Natural killer cell (primary cell): ENCODE results near the gene IVL. TPM values are rescaled to one million over a fixed set of nuclear protein-coding genes. Genes with fewer than 3 reads are reported as not detected.

Experiments
- ATAC-seq, 3 donors: fragments of 150-1000 bp in 2 of 3; fragments of 200-7000 bp in 1 of 3; cut with Tn5 transposase; 1 replicate in 1 of 3; 2 replicates in 2 of 3; pipeline ENCODE4 v1.10.0; 2021; ENCODE audit warnings: mild to moderate bottlenecking in 2 of 3, moderate library complexity in 2 of 3
- DNase-seq, 2 donors: peaks; one replicate each; pipeline versions ENCODE4 v3.0.0 to v3.0.0-alpha.2; 2013 to 2021; ENCODE audit warnings: mixed read lengths in 1 of 2
- H3K27ac ChIP-seq: one replicate; pipeline ENCODE4 v1.5.1; 2013; ENCODE audit warnings: mild to moderate bottlenecking, low read length
- H3K27me3 ChIP-seq: one replicate; pipeline ENCODE4 v1.6.1; 2013; ENCODE audit warnings: low read length; ENCODE audit not compliant: control insufficient read depth, insufficient read depth
- H3K36me3 ChIP-seq: one replicate; pipeline ENCODE4 v1.6.1; 2013; ENCODE audit warnings: low read length; ENCODE audit not compliant: control insufficient read depth, insufficient read depth
- H3K4me1 ChIP-seq: one replicate; pipeline ENCODE4 v1.6.1; 2013; ENCODE audit warnings: low read length; ENCODE audit not compliant: control insufficient read depth, insufficient read depth
- H3K4me3 ChIP-seq: one replicate; pipeline ENCODE4 v1.5.1; 2013; ENCODE audit warnings: low read length
- H3K9me3 ChIP-seq: one replicate; pipeline ENCODE4 v1.6.1; 2013; ENCODE audit warnings: low read length; ENCODE audit not compliant: control insufficient read depth, insufficient read depth
- H3K27ac Mint-ChIP-seq, 2 donors: one replicate each; pipeline ENCODE4 v1.8.0; 2022; ENCODE audit warnings: mild to moderate bottlenecking in 2 of 2, mixed read lengths in 2 of 2, moderate library complexity in 1 of 2
- H3K27me3 Mint-ChIP-seq, 2 donors: one replicate each; pipeline ENCODE4 v1.8.0; 2022; ENCODE audit warnings: low read depth in 2 of 2, mixed read lengths in 2 of 2
- H3K36me3 Mint-ChIP-seq: one replicate; pipeline ENCODE4 v1.8.0; 2022; ENCODE audit warnings: mixed read lengths
- H3K4me1 Mint-ChIP-seq, 2 donors: one replicate each; pipeline ENCODE4 v1.8.0; 2022; ENCODE audit warnings: mixed read lengths in 2 of 2
- H3K4me3 Mint-ChIP-seq: one replicate; pipeline ENCODE4 v1.8.0; 2022; ENCODE audit warnings: mild to moderate bottlenecking, moderate library complexity, mixed read lengths
- H3K9me3 Mint-ChIP-seq, 2 donors: one replicate each; pipeline ENCODE4 v1.8.0; 2022; ENCODE audit warnings: mixed read lengths in 2 of 2
- CTCF ChIP-seq: fragments of 200-600 bp; IDR thresholded peaks from one replicate; pipeline ENCODE4 v1.8.0; 2022; ENCODE audit warnings: antibody characterized with exemption
- WGBS: methylation state at CpG from one replicate; pipeline ENCODE4 v1.1.7; 2013; ENCODE audit warnings: missing lambda C conversion rate; ENCODE audit not compliant: insufficient coverage; 5-methylcytosine and 5-hydroxymethylcytosine counted together
- intact Hi-C: fragments of 100-400 bp; cut with micrococcal nuclease; formaldehyde crosslinking; loops from one replicate; pipeline ENCODE4 v1.14.2; 2022
- total RNA-seq, 4 donors: library from RNA; stranded (reverse); fragments of 120-200 nt in 1 of 4; gene quantifications; one replicate each; pipeline versions ENCODE4 v1.2.3 to v1.2.4, GENCODE V29; 2013 to 2022

The IVL gene
- total RNA-seq, 3 donors from 2014 or later (not counting 1 experiment from before 2014, with no cell fraction given): not detected

GRCh38 chr1:152899883-152900282 lies 8.5 kb upstream of the IVL start:
- Histone ChIP-seq H3K36me3 (no peaks in the 10 kb centered on the region), H3K9me3 (no peaks in the 10 kb centered on the region), H3K4me1 (no peaks in the 10 kb centered on the region), H3K27ac (no peak overlapping the region), H3K4me3 (no peak overlapping the region), H3K27me3 (peaks cover 4% of the 10 kb centered on the region)
- Mint-ChIP-seq H3K4me1 (no peaks in the 10 kb centered on the region), H3K9me3 (no peaks in the 10 kb centered on the region), H3K27me3 (peaks cover 18 to 27% of the 10 kb centered on the region in 2 donors), H3K4me3 (no peak overlapping the region), H3K27ac (no peak overlapping the region), H3K36me3 (no peaks in the 10 kb centered on the region)
- WGBS: 75% methylated on average over 2 of the region's 2 CpGs
- intact Hi-C loops: no loop called here
- ATAC-seq (no peak), DNase-seq (no peak)
- TF ChIP-seq CTCF: no peak

GRCh38 chr1:152901631-152902030 lies 6.7 kb upstream of the IVL start:
- no peaks in the 10 kb centered on the region for H3K36me3 ChIP-seq
- Mint-ChIP-seq H3K27ac (no peak overlapping the region), H3K9me3 (no peaks in the 10 kb centered on the region), H3K4me3 (no peak overlapping the region), H3K36me3 (no peaks in the 10 kb centered on the region), H3K27me3 (peaks cover 16 to 24% of the 10 kb centered on the region in 2 donors), H3K4me1 (peaks cover 5% of the 10 kb centered on the region in 2 donors)
- no peaks in the 10 kb centered on the region for H3K27me3 ChIP-seq
- H3K4me3 ChIP-seq: no peak overlapping the region
- DNase-seq (no peak), ATAC-seq (no peak)
- intact Hi-C loops: no loop called here
- TF ChIP-seq CTCF: no peak
- H3K4me1 ChIP-seq: peaks cover 5% of the 10 kb centered on the region
- WGBS: 73% methylated on average over 5 of the region's 5 CpGs
- H3K27ac ChIP-seq: no peak overlapping the region
- no peaks in the 10 kb centered on the region for H3K9me3 ChIP-seq

- Histone ChIP-seq H3K4me1 (peaks cover 5% of the 10 kb centered on the region), H3K27ac (no peak overlapping the region), H3K4me3 (no peak overlapping the region), H3K9me3 (no peaks in the 10 kb centered on the region), H3K36me3 (no peaks in the 10 kb centered on the region), H3K27me3 (no peaks in the 10 kb centered on the region)
- DNase-seq (no peak), ATAC-seq (no peak)
- H3K27me3 Mint-ChIP-seq: peaks cover 14 to 20% of the 10 kb centered on the region in 2 donors
- no peak for TF ChIP-seq CTCF
- WGBS: 83% methylated on average over 2 of the region's 4 CpGs
- H3K4me1 Mint-ChIP-seq: peaks cover 7 to 11% of the 10 kb centered on the region in 2 donors
- no peaks in the 10 kb centered on the region for H3K36me3 Mint-ChIP-seq
- intact Hi-C loops: no loop called here
- H3K27ac Mint-ChIP-seq: no peak overlapping the region
- no peaks in the 10 kb centered on the region for H3K9me3 Mint-ChIP-seq
- H3K4me3 Mint-ChIP-seq: no peak overlapping the region
Observed at GRCh38 chr1:152902636-152903035, 5.7 kb upstream of the IVL start.

GRCh38 chr1:152904688-152905440 lies 3.5 kb upstream of the IVL start:
- Histone ChIP-seq H3K27ac (no peak overlapping the region), H3K4me3 (no peak overlapping the region), H3K27me3 (no peaks in the 10 kb centered on the region), H3K9me3 (no peaks in the 10 kb centered on the region), H3K36me3 (no peaks in the 10 kb centered on the region), H3K4me1 (peaks cover 8% of the 10 kb centered on the region)
- H3K27ac Mint-ChIP-seq: no peak overlapping the region
- WGBS: 79% methylated on average over 6 of the region's 7 CpGs
- intact Hi-C loops: no loop called here
- H3K9me3 Mint-ChIP-seq: peaks cover 0 to under 1% of the 10 kb centered on the region in 2 donors
- no peaks in the 10 kb centered on the region for H3K36me3 Mint-ChIP-seq
- H3K4me1 Mint-ChIP-seq: peaks cover 7 to 14% of the 10 kb centered on the region in 2 donors
- no peak for TF ChIP-seq CTCF
- DNase-seq (no peak), ATAC-seq (no peak)
- peaks cover 16 to 26% of the 10 kb centered on the region in 2 donors for H3K27me3 Mint-ChIP-seq
- no peak overlapping the region for H3K4me3 Mint-ChIP-seq
